NCI-H69 (cell line): ENCODE measurements around the gene EPHA7.
A peak's percentile ranks its signal among the peaks of the same experiment; 100 is the strongest.

Experiments used
- DNase-seq: peaks from one replicate; lab custom pipeline; 2025; lab: John Stamatoyannopoulos, UW

EPHA7 gene

GRCh38 chr6:93325761-93326160 lies 93.6 kb downstream of the EPHA7 start:
- no peak for DNase-seq

- DNase-seq = no peak
Measured at GRCh38 chr6:93323630-93324029, 95.7 kb downstream of the EPHA7 start.

- no peak for DNase-seq
Measured at GRCh38 chr6:93322651-93323050, 96.7 kb downstream of the EPHA7 start.

- peak; percentile 30 for DNase-seq
Measured at GRCh38 chr6:93319304-93319703, 100.1 kb downstream of the EPHA7 start.

GRCh38 chr6:93318121-93318520 lies 101.2 kb downstream of the EPHA7 start:
- peak; percentile 60 for DNase-seq

- DNase-seq = peak; percentile 69
Measured at GRCh38 chr6:93317592-93317991, 101.8 kb downstream of the EPHA7 start.

- DNase-seq = peak; percentile 81
Measured at GRCh38 chr6:93307505-93308409, 111.6 kb downstream of the EPHA7 start.

- no peak for DNase-seq
Measured at GRCh38 chr6:93305088-93305487, 114.3 kb downstream of the EPHA7 start.

GRCh38 chr6:93304505-93304904 lies 114.9 kb downstream of the EPHA7 start:
- peak; percentile 68 for DNase-seq

GRCh38 chr6:93300661-93301060 lies 118.7 kb downstream of the EPHA7 start:
- peak; percentile 89 for DNase-seq

GRCh38 chr6:93299622-93300021 lies 119.7 kb downstream of the EPHA7 start:
- no peak for DNase-seq

- DNase-seq = no peak
Measured at GRCh38 chr6:93295631-93296030, 123.7 kb downstream of the EPHA7 start.

- DNase-seq = peak; percentile 32
Measured at GRCh38 chr6:93294879-93295278, 124.5 kb downstream of the EPHA7 start.

GRCh38 chr6:93293872-93294271 lies 125.5 kb downstream of the EPHA7 start:
- DNase-seq = peak; percentile 93

- DNase-seq = peak; percentile 89
Measured at GRCh38 chr6:93293460-93293859, 125.9 kb downstream of the EPHA7 start.

- no peak for DNase-seq
Measured at GRCh38 chr6:93282521-93283031, 136.8 kb downstream of the EPHA7 start.

- DNase-seq = no peak
Measured at GRCh38 chr6:93278241-93278640, 141.1 kb downstream of the EPHA7 start.

GRCh38 chr6:93272896-93273295 lies 146.5 kb downstream of the EPHA7 start:
- DNase-seq = peak; percentile 82

GRCh38 chr6:93272211-93272610 lies 147.1 kb downstream of the EPHA7 start:
- DNase-seq = peak; percentile 91

- DNase-seq = peak; percentile 33
Measured at GRCh38 chr6:93266116-93266817, 153.1 kb downstream of the EPHA7 start.

GRCh38 chr6:93260881-93261280 lies 158.5 kb downstream of the EPHA7 start:
- no peak for DNase-seq

- peak; percentile 32 for DNase-seq
Measured at GRCh38 chr6:93259332-93259731, 160.0 kb downstream of the EPHA7 start.

- DNase-seq = no peak
Measured at GRCh38 chr6:93252930-93253329, 166.4 kb downstream of the EPHA7 start.
